GM19193 (cell line): Measurements from ENCODE around the gene TNFAIP3.

Experiments
- POLR2A ChIP-seq: IDR thresholded peaks from 4 replicates; pipeline ENCODE4 v1.6.1; 2011; ENCODE audit not compliant: insufficient read depth, insufficient read length; ENCODE audit errors: extremely low read depth

TNFAIP3 gene

DNA sequence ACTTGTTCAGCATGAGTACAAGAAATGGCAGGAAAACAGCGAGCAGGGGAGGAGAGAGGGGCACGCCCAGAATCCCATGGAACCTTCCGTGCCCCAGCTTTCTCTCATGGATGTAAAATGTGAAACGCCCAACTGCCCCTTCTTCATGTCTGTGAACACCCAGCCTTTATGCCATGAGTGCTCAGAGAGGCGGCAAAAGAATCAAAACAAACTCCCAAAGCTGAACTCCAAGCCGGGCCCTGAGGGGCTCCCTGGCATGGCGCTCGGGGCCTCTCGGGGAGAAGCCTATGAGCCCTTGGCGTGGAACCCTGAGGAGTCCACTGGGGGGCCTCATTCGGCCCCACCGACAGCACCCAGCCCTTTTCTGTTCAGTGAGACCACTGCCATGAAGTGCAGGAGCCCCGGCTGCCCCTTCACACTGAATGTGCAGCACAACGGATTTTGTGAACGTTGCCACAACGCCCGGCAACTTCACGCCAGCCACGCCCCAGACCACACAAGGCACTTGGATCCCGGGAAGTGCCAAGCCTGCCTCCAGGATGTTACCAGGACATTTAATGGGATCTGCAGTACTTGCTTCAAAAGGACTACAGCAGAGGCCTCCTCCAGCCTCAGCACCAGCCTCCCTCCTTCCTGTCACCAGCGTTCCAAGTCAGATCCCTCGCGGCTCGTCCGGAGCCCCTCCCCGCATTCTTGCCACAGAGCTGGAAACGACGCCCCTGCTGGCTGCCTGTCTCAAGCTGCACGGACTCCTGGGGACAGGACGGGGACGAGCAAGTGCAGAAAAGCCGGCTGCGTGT, 11.6 kb downstream of the TNFAIP3 start:
- TF ChIP-seq POLR2A = peak; percentile 39

DNA sequence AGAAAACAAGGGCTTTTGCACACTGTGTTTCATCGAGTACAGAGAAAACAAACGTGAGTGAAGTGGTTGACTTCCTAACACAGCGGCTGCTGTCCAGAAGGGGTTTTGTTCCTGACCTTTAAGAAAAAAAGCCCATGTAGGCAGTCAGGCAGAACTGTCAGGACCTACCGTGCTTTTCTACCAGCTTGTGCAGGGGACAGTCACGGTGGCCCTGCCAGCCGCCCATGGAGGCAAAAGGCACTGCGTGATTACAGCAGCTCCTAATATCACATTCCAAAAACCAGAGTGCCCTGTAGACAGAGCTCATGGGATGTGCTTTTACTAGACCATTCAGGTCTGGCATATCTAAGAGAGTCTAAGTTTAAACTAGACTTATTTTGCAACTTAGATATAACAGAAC, 12.2 kb downstream of the TNFAIP3 start:
- no peak for TF ChIP-seq POLR2A

DNA sequence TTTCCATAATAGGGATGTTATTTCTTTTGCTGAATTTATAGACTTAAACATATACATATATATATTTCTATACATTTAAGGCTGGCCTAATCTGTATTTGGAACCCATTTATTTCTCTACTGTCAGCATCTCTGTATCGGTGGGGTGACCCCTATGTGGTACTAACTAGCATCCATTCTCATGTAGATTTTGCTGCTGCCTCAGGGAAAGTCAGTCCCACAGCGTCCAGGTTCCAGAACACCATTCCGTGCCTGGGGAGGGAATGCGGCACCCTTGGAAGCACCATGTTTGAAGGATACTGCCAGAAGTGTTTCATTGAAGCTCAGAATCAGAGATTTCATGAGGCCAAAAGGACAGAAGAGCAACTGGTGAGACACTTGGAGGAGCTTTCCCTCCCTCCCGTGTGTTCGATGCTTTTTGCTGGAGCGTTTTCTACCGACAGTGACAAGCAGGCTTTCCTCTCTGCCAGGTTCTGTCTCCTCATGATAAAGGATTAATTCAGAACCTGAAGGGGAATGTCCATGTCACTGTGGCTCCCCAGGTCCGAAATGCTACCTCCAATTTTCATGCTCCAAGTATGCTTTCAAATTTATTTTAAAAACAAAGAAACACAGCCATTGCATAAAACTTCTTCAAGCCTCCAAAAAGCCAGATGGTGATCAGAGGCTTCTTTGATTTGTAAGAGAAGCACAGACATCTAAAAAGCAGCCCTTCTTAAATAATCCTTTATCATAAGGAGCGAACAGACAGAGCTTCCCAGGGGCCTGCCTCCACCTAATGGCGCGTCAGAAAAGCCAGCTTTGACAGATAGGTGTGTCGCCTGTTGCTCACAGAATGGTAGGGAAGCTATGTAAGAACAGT, 13.1 kb downstream of the TNFAIP3 start:
- TF ChIP-seq POLR2A = no peak

DNA sequence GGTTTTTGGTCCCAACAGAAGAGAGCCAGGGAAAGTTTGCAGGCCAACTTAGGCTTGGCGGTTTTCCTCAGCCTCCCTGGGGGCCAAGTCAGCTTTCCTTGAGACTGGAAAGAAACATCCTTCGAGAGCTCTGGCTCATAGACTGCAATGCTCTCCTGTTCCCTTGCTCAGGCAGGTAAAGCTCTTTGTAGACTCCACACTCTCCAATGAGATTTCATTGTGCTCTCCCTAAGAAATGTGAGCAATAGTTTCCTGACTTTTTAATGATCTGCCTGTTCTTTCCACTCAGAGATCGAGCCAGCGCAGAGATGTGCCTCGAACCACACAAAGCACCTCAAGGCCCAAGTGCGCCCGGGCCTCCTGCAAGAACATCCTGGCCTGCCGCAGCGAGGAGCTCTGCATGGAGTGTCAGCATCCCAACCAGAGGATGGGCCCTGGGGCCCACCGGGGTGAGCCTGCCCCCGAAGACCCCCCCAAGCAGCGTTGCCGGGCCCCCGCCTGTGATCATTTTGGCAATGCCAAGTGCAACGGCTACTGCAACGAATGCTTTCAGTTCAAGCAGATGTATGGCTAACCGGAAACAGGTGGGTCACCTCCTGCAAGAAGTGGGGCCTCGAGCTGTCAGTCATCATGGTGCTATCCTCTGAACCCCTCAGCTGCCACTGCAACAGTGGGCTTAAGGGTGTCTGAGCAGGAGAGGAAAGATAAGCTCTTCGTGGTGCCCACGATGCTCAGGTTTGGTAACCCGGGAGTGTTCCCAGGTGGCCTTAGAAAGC, 13.9 kb downstream of the TNFAIP3 start:
- no peak for TF ChIP-seq POLR2A

DNA sequence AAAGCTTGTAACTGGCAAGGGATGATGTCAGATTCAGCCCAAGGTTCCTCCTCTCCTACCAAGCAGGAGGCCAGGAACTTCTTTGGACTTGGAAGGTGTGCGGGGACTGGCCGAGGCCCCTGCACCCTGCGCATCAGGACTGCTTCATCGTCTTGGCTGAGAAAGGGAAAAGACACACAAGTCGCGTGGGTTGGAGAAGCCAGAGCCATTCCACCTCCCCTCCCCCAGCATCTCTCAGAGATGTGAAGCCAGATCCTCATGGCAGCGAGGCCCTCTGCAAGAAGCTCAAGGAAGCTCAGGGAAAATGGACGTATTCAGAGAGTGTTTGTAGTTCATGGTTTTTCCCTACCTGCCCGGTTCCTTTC, 14.4 kb downstream of the TNFAIP3 start:
- no peak for TF ChIP-seq POLR2A

DNA sequence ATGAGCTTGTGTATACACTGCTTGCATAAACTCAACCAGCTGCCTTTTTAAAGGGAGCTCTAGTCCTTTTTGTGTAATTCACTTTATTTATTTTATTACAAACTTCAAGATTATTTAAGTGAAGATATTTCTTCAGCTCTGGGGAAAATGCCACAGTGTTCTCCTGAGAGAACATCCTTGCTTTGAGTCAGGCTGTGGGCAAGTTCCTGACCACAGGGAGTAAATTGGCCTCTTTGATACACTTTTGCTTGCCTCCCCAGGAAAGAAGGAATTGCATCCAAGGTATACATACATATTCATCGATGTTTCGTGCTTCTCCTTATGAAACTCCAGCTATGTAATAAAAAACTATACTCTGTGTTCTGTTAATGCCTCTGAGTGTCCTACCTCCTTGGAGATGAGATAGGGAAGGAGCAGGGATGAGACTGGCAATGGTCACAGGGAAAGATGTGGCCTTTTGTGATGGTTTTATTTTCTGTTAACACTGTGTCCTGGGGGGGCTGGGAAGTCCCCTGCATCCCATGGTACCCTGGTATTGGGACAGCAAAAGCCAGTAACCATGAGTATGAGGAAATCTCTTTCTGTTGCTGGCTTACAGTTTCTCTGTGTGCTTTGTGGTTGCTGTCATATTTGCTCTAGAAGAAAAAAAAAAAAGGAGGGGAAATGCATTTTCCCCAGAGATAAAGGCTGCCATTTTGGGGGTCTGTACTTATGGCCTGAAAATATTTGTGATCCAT, 15.3 kb downstream of the TNFAIP3 start:
- TF ChIP-seq POLR2A = no peak

DNA sequence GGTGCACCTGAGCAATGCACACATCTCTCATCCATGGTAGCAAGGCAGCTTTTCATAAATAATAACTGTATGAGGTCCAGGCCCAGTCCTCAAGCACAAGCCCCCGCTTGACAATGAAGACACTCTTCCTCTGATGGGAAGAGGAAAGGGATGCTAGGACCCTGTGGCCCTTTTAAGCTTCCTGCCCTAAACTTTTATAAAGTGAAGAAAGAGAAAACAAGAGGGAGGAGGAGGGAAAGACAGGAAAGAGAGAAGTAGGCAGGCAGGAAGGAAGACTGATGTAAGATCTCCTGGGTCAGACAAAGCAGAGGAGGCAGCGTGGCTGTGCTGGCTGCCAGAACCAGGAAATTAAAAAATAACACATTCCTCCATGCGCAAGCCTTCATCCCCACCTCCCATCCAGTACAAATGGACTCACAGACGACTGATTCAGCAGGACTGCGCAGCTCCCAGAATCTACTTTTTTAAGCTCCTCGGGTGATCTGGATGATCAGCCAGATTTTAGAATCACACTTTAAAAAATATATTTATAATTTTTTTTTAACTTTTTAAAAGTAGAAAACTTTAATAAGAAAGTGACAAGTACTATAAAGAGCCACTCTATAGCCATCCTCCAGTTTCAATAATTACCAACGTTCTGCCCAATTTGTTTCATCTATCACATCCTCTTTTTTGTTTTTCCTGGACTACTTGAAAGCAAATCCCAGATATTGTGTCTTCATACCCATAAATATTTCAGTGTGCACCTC, 16.5 kb downstream of the TNFAIP3 start:
- TF ChIP-seq POLR2A = peak; percentile 71

DNA sequence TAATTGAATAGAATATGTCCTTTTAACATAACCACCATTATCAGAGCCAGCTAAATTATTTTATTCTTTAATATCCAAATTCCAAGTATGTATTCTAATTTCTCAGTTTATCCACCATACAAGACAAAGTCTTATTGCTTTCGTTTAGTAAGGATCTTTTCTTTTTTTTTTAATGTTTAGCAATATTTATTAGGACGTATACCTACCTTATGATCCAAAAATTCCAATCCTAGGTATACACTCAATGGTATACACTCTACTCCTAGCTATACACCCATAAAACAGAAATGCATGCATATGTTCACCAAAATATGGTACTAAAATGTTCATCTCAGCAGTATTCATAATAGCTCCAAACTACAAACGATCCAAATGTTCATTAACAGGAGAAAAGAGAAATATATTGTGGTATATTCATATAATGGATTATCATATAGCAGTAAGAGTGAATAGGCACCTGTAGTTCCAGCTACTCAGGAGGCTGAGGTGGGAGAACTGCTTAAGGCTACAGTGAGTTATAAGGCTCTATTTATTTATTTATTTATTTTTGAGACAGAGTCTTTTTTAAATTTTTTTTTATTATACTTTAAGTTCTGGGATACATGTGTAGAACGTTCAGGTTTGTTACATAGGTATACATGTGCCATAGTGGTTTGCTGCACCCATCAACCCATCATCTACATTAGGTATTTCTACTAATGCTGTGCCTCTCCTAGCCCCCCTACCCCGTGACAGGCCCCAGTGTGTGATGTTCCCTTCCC, 17.3 kb downstream of the TNFAIP3 start:
- TF ChIP-seq POLR2A = no peak

DNA sequence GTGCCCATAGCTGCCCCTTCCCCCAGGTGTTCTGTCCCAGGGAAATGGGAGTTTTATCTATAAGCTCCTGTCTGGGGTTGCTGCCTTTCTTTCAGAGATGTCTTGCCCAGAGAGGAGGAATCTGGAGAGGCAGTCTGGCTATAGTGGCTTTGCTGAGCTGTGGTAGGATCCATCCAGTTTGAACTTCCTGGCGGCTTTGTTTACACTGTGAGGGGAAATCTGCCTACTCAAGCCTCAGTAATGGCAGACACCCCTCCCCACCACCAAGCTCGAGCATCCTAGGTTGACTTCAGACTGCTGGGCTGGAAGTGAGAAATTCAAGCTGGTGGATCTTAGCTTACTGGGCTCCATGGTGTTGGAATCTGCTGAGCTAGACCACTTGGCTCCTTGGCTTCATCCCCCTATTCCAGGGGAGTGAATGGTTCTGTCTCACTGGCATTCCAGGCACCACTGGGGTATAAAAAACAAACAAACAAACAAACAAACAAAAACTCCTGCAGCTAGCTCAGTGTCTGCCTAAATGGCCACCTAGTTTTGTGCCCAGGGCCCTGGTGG, 24.0 kb downstream of the TNFAIP3 start:
- no peak for TF ChIP-seq POLR2A

DNA sequence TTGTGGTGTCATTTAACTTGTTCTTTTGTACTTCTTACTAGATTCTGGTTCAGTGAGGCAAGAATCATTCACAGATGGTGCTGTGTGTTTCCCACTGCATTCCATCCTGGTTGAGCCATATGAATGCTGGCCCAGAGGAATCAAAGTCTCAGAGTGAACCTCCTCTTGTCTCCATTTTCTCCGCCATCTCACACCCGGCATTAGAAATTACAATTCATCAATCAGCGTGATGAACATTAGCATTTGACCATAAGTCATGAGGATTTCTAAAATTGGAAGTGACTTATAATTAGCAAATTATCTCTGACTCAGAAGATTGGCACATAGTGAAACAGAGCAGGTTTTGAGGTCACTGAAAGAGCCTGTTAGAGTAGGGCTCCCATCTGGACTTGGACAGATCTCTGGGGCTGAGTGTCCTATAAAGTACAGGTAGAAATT, 25.2 kb downstream of the TNFAIP3 start:
- TF ChIP-seq POLR2A = no peak

DNA sequence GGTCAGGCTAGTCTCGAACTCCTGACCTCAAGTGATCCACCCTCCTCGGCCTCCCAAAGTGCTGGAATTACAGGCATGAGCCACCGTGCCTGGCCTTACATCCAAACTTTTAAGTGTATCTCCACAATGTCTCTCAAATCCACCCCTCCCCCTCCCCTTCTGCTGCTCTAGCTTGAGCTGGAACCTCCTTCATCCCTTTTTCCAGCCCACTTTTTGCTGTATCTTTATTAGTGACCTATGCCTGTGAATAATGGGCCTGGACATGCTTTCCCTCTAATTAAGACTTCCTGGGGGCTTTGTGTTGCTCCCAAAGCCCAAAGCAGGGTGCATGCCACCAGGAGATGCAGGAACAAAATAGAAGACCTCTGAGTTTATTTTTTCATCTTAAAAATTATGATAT, 26.1 kb downstream of the TNFAIP3 start:
- TF ChIP-seq POLR2A = no peak

DNA sequence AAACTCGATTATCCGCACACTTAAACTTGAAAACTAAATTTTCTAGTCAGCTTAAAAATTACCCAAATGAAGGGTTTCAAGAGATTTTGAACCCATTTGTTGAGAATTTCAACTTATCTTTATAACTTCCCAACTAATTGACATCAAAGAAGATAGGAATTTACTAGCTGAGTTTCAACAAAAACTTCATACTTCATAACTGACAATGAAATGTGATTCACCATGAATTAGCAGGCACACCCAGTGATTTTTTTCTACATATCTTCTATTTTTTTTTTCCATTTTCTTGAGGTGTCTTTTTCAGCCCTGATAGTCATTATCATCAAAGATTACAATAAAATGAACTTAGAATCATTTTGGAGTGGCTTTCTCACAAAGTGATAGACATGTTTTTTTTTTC, 26.7 kb downstream of the TNFAIP3 start:
- no peak for TF ChIP-seq POLR2A
